Testis (tissue), 3 donors: ENCODE data around the gene ZNF462. TPM values are rescaled to one million over a fixed set of nuclear protein-coding genes. Genes with fewer than 3 reads are reported as not detected.

Experiments
- DNase-seq: peaks from one replicate; pipeline ENCODE4 v3.0.0-alpha.2; 2019
- H3K27ac ChIP-seq, 2 donors: fragments of 200-600 bp; sonication (generic); one replicate each; pipeline ENCODE4 v1.5.1; 2019
- H3K27me3 ChIP-seq: fragments of 200-600 bp; sonication (generic); one replicate; pipeline ENCODE4 v1.5.1; 2019
- H3K36me3 ChIP-seq: fragments of 200-600 bp; sonication (generic); one replicate; pipeline ENCODE4 v1.5.1; 2017; ENCODE audit warnings: low read depth; ENCODE audit errors: missing control alignments
- H3K4me1 ChIP-seq: fragments of 200-600 bp; sonication (generic); one replicate; pipeline ENCODE4 v1.5.1; 2019
- H3K4me3 ChIP-seq, 2 donors: fragments of 200-600 bp; sonication (generic); one replicate each; pipeline ENCODE4 v1.5.1; 2017 to 2019
- H3K9me3 ChIP-seq: fragments of 200-600 bp; sonication (generic); one replicate; pipeline ENCODE4 v1.5.1; 2017
- CTCF ChIP-seq, 3 experiments: fragments of 450-650 bp in 2 of 3; fragments of 200-600 bp in 1 of 3; sonication (generic) in 1 of 3; IDR thresholded peaks; one replicate each; pipeline ENCODE4 v1.5.1; 2016 to 2019; ENCODE audit warnings: antibody characterized with exemption in 3 of 3, mild to moderate bottlenecking in 2 of 3, moderate library complexity in 1 of 3
- POLR2A ChIP-seq: fragments of 450-650 bp; IDR thresholded peaks from one replicate; pipeline ENCODE4 v1.6.1; 2017; ENCODE audit warnings: antibody characterized with exemption, mild to moderate bottlenecking, moderate library complexity
- WGBS, 2 donors: methylation state at CpG; one replicate each; pipeline ENCODE4 v1.1.5; 2018; 5-methylcytosine and 5-hydroxymethylcytosine counted together
- intact Hi-C: fragments of 100-400 bp; cut with DNase I; formaldehyde crosslinking; loops from one replicate; pipeline ENCODE4 v1.15.1; 2023; ENCODE audit warnings: low total_unique reads
- polyA plus RNA-seq: library from polyadenylated mRNA; stranded (reverse); fragments of 350-450 nt; fragmentation: Illumina TruSeq; extraction: RNeasy Lipid Tissue Mini Kit (QIAGEN cat#74804); gene quantifications from one replicate; pipeline ENCODE4 v1.2.3, GENCODE V29; 2014; ENCODE audit warnings: low read depth, low replicate concordance; ENCODE audit not compliant: insufficient read depth
- total RNA-seq, 2 donors: library from RNA; depleted of rRNA; stranded (reverse); fragments of >200 nt; gene quantifications; one replicate each; pipeline ENCODE4 v1.2.3, GENCODE V29; 2016

The ZNF462 gene
- total and polyA plus RNA-seq, 3 donors from 2014 or later, result 31.5 to 61.6 (median 53.2) TPM

- Histone ChIP-seq H3K27ac (no peak overlapping the region), H3K36me3 (no peaks in the 10 kb centered on the region), H3K4me1 (no peaks in the 10 kb centered on the region), H3K9me3 (no peaks in the 10 kb centered on the region), H3K27me3 (no peaks in the 10 kb centered on the region), H3K4me3 (no peak overlapping the region)
- intact Hi-C loops, result no loop called here
- 92 to 95% methylated on average over 4 of the region's 4 CpGs for WGBS, 2 donors
- TF ChIP-seq CTCF (IDR thresholded peaks at IDR 0.05), result no peak
- TF ChIP-seq POLR2A, result no peak
- no peak for DNase-seq
Measured at GRCh38 chr9:106931466-106931865, 68.5 kb downstream of the ZNF462 start.

GRCh38 chr9:106932178-106932577 is 69.2 kb downstream of the ZNF462 start:
- WGBS, 2 donors, result 94 to 96% methylated on average over 10 of the region's 10 CpGs
- Histone ChIP-seq H3K36me3 (no peaks in the 10 kb centered on the region), H3K9me3 (no peaks in the 10 kb centered on the region)

GRCh38 chr9:106932675-106933074 is 69.7 kb downstream of the ZNF462 start:
- DNase-seq, result no peak
- intact Hi-C loops, result no loop called here
- H3K9me3 ChIP-seq, result no peaks in the 10 kb centered on the region
- H3K4me1 ChIP-seq, result no peaks in the 10 kb centered on the region
- no peaks in the 10 kb centered on the region for H3K27me3 ChIP-seq
- no peak for TF ChIP-seq CTCF (IDR thresholded peaks at IDR 0.05)
- no peak for TF ChIP-seq POLR2A
- 94 to 96% methylated on average over 3 of the region's 3 CpGs for WGBS, 2 donors
- no peak overlapping the region for H3K27ac ChIP-seq
- no peak overlapping the region for H3K4me3 ChIP-seq
- H3K36me3 ChIP-seq, result no peaks in the 10 kb centered on the region

More at GRCh38 chr9:106932178-106932577, 69.2 kb downstream of the ZNF462 start:
- intact Hi-C loops, result no loop called here
- Histone ChIP-seq H3K27me3 (no peaks in the 10 kb centered on the region), H3K27ac (no peak overlapping the region), H3K4me1 (no peaks in the 10 kb centered on the region), H3K4me3 (no peak overlapping the region)
- no peak for TF ChIP-seq CTCF (IDR thresholded peaks at IDR 0.05)
- no peak for TF ChIP-seq POLR2A
- DNase-seq, result no peak

- Histone ChIP-seq H3K36me3 (no peaks in the 10 kb centered on the region), H3K4me1 (no peaks in the 10 kb centered on the region), H3K27me3 (no peaks in the 10 kb centered on the region), H3K4me3 (no peak overlapping the region), H3K27ac (no peak overlapping the region), H3K9me3 (no peaks in the 10 kb centered on the region)
- DNase-seq, result no peak
- 93 to 96% methylated on average over 2 of the region's 2 CpGs for WGBS, 2 donors
- TF ChIP-seq POLR2A (no peak), CTCF (IDR thresholded peaks at IDR 0.05) (no peak)
- intact Hi-C loops, result no loop called here
Measured at GRCh38 chr9:106933470-106933869, 70.5 kb downstream of the ZNF462 start.

GRCh38 chr9:106934442-106935238 is 71.7 kb downstream of the ZNF462 start:
- Histone ChIP-seq H3K36me3 (no peaks in the 10 kb centered on the region), H3K27ac (no peak overlapping the region), H3K27me3 (no peaks in the 10 kb centered on the region), H3K9me3 (no peaks in the 10 kb centered on the region), H3K4me1 (no peaks in the 10 kb centered on the region), H3K4me3 (no peak overlapping the region)
- WGBS, 2 donors, result 88 to 89% methylated on average over 5 of the region's 5 CpGs
- intact Hi-C loops, result no loop called here
- DNase-seq, result no peak
- TF ChIP-seq CTCF (IDR thresholded peaks at IDR 0.05), result no peak
- no peak for TF ChIP-seq POLR2A
